Right atrium auricular region (tissue), 2 donors: ENCODE measurements around the gene SUMF1. TPM values are rescaled to one million over a fixed set of nuclear protein-coding genes. Genes with fewer than 3 reads are reported as not detected.

ENCODE experiments used
- DNase-seq: peaks from one replicate; pipeline ENCODE4 v3.0.0-alpha.2; 2019; ENCODE audit warnings: low spot score
- H3K27ac ChIP-seq, 2 donors: fragments of 200-600 bp; sonication (generic); 1 replicate in 1 of 2; 2 replicates in 1 of 2; pipeline ENCODE4 v1.5.1; 2016 to 2019
- H3K27me3 ChIP-seq, 2 donors: fragments of 200-600 bp; sonication (generic); one replicate each; pipeline versions ENCODE4 v1.5.1 to v1.6.0; 2017 to 2019
- H3K36me3 ChIP-seq: fragments of 200-600 bp; sonication (generic); one replicate; pipeline ENCODE4 v1.5.1; 2016
- H3K4me1 ChIP-seq, 2 donors: fragments of 200-600 bp; sonication (generic); one replicate each; pipeline versions ENCODE4 v1.5.1 to v1.6.0; 2017 to 2019
- H3K4me3 ChIP-seq, 2 donors: fragments of 200-600 bp; sonication (generic); 1 replicate in 1 of 2; 2 replicates in 1 of 2; pipeline ENCODE4 v1.5.1; 2017 to 2019; ENCODE audit warnings: mild to moderate bottlenecking in 1 of 2, moderate library complexity in 1 of 2
- H3K9me3 ChIP-seq, 2 donors: fragments of 200-600 bp; sonication (generic); one replicate each; pipeline ENCODE4 v1.5.1; 2019
- total RNA-seq, 2 donors: library from RNA; depleted of rRNA; stranded (reverse); fragments of >200 nt; gene quantifications; one replicate each; pipeline ENCODE4 v1.1.0, GENCODE V29; 2016
- TF ChIP-seq, protein P1 (sequence below), 2 donors: fragments of 200-600 bp; sonication (generic); IDR thresholded peaks; one replicate each; pipeline ENCODE4 v1.5.1; 2019; ENCODE audit warnings: antibody characterized with exemption in 2 of 2

The SUMF1 gene
- total RNA-seq, 2 donors from 2014 or later = 12.1 to 22.6 TPM

GRCh38 chr3:4454142-4454541, 12.9 kb downstream of the SUMF1 start:
- Histone ChIP-seq H3K36me3 (peaks cover 3% of the 10 kb centered on the region), H3K9me3 (no peaks in the 10 kb centered on the region), H3K4me3 (no peak overlapping the region), H3K27me3 (no peaks in the 10 kb centered on the region), H3K4me1 (no peaks in the 10 kb centered on the region), H3K27ac (no peak overlapping the region)
- no peak for DNase-seq
- TF ChIP-seq, protein P1, sequence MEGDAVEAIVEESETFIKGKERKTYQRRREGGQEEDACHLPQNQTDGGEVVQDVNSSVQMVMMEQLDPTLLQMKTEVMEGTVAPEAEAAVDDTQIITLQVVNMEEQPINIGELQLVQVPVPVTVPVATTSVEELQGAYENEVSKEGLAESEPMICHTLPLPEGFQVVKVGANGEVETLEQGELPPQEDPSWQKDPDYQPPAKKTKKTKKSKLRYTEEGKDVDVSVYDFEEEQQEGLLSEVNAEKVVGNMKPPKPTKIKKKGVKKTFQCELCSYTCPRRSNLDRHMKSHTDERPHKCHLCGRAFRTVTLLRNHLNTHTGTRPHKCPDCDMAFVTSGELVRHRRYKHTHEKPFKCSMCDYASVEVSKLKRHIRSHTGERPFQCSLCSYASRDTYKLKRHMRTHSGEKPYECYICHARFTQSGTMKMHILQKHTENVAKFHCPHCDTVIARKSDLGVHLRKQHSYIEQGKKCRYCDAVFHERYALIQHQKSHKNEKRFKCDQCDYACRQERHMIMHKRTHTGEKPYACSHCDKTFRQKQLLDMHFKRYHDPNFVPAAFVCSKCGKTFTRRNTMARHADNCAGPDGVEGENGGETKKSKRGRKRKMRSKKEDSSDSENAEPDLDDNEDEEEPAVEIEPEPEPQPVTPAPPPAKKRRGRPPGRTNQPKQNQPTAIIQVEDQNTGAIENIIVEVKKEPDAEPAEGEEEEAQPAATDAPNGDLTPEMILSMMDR (IDR thresholded peaks at IDR 0.05) = no peak

DNA sequence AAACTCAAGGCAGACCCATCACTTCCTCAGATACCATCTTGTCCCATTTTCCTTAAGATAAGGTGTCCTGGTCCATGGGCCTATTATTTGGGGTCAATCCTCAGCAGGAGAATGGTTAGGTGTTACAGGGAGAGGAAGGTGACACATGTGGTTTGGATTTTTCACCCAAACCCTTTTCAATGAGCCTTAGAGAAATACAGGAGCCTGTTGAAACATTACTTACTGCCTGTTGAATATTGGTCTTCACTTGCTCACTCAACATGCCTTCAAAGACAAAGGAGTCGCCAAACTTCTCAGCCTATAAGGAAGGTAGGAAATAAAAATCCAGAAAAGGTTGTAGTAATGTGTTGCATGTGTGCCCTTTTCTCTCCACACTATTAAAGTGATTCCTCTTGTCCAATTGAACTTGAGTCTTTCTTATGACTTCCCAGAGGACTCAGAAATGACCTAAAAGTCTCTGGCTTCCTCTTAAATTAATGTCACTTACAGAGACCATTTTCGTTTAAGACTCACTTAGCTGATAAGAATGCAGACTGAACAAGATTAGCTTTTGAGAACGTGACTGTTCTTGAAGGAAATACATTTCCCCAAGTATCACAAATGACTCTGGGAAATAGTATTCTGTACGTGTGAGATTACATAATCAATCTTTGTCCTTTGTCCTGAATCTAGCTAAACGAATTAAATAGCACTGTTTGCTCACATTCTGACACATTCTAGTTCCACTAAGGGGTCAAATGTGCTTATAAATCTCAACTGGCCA, 17.8 kb downstream of the SUMF1 start:
- Histone ChIP-seq H3K4me3 (no peak overlapping the region), H3K36me3 (peaks cover 18% of the 10 kb centered on the region), H3K27ac (no peak overlapping the region), H3K4me1 (no peaks in the 10 kb centered on the region), H3K9me3 (no peaks in the 10 kb centered on the region), H3K27me3 (no peaks in the 10 kb centered on the region)
- TF ChIP-seq, protein P1 (IDR thresholded peaks at IDR 0.05) = no peak
- no peak for DNase-seq

- DNase-seq = no peak
- H3K9me3 ChIP-seq = no peaks in the 10 kb centered on the region
- H3K27ac ChIP-seq = no peak overlapping the region
- peaks cover 18% of the 10 kb centered on the region for H3K36me3 ChIP-seq
- no peaks in the 10 kb centered on the region for H3K4me1 ChIP-seq
- no peaks in the 10 kb centered on the region for H3K27me3 ChIP-seq
- H3K4me3 ChIP-seq = no peak overlapping the region
- TF ChIP-seq, protein P1 (IDR thresholded peaks at IDR 0.05) = no peak
Measured at GRCh38 chr3:4448187-4448586, 18.9 kb downstream of the SUMF1 start.

DNA sequence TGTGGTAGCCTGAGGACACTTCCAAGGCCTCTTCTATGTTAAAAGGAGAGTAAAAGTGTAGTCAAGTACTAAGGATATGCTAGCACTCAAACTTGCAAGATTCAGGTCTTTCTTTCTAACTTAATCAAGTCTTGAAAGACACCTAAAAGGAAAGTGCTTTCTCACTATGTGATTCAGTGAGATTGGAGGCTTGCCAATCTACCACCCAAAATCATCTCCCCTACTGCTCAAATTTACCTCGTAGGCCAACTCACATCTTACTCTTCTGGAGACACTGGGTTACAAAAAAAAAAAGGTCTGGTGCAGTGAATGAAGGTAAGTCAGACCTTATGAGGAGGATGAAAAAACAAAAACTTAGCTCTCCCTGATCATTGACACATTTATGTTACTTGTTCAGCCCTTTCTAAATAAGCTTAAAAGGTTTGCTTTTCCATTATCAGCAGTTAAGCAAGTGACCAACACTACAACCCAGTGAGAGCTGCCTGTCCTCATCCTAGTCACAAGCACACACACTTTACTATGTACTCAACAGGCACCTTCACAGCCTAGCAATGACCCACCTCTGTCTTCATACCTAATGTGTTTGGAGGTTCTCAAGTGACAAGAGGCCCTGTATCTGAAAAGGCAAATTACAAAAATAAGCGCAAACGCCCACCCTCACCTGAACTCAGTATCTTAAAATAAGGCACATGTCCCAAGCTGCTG, 19.6 kb downstream of the SUMF1 start:
- Histone ChIP-seq H3K36me3 (peaks cover 18% of the 10 kb centered on the region), H3K9me3 (no peaks in the 10 kb centered on the region), H3K4me3 (no peak overlapping the region), H3K27ac (no peak overlapping the region), H3K4me1 (no peaks in the 10 kb centered on the region), H3K27me3 (no peaks in the 10 kb centered on the region)
- DNase-seq = no peak
- TF ChIP-seq, protein P1 (IDR thresholded peaks at IDR 0.05) = no peak

- Histone ChIP-seq H3K27me3 (no peaks in the 10 kb centered on the region), H3K4me3 (no peak overlapping the region), H3K36me3 (peaks cover 7% of the 10 kb centered on the region), H3K9me3 (no peaks in the 10 kb centered on the region), H3K4me1 (no peaks in the 10 kb centered on the region), H3K27ac (no peak overlapping the region)
- no peak for DNase-seq
- TF ChIP-seq, protein P1 (IDR thresholded peaks at IDR 0.05) = no peak
Measured at GRCh38 chr3:4440951-4441350, 26.1 kb downstream of the SUMF1 start.
